WTC11 (cell line): ENCODE data around the gene LEKR1. TPM values are rescaled to one million over a fixed set of nuclear protein-coding genes. Genes with fewer than 3 reads are reported as not detected.

Experiments used
- ATAC-seq: fragments of 200-7000 bp; cut with Tn5 transposase; 2 replicates; pipeline ENCODE4 v1.10.0; 2021; ENCODE audit warnings: mild to moderate bottlenecking, moderate library complexity
- CTCF ChIA-PET: fragments of 300-600 bp; sonication (Branson Sonifier 250); formaldehyde crosslinking; loops from one replicate; lab custom pipeline; 2021; ENCODE audit warnings: antibody characterized with exemption; lab: Charles Lee
- POLR2A ChIA-PET: fragments of 350-600 bp; sonication (Branson Sonifier 250); formaldehyde crosslinking; loops from one replicate; lab custom pipeline; 2021; ENCODE audit warnings: antibody characterized with exemption; lab: Charles Lee
- DNase-seq: peaks from one replicate; pipeline ENCODE4 v3.0.0; 2021; ENCODE audit warnings: low spot score
- H3K27ac Mint-ChIP-seq: 2 replicates; pipeline ENCODE4 v1.8.0; 2021; ENCODE audit warnings: mixed read lengths
- H3K27me3 Mint-ChIP-seq: 2 replicates; pipeline ENCODE4 v1.8.0; 2021; ENCODE audit warnings: low read depth, mild to moderate bottlenecking, moderate library complexity, mixed read lengths
- H3K36me3 Mint-ChIP-seq: 2 replicates; pipeline ENCODE4 v1.8.0; 2021; ENCODE audit warnings: mixed read lengths
- H3K4me1 Mint-ChIP-seq: 2 replicates; pipeline ENCODE4 v1.8.0; 2022; ENCODE audit warnings: mixed read lengths
- H3K4me3 Mint-ChIP-seq: 2 replicates; pipeline ENCODE4 v1.8.0; 2021; ENCODE audit warnings: mild to moderate bottlenecking, moderate library complexity, mixed read lengths
- H3K9me3 Mint-ChIP-seq: 2 replicates; pipeline ENCODE4 v1.8.0; 2021; ENCODE audit warnings: mixed read lengths
- ATF2 ChIP-seq: sonication (generic); formaldehyde crosslinking; IDR thresholded peaks from 2 replicates; pipeline ENCODE4 v1.8.1; 2022; ENCODE audit warnings: low read depth, missing genetic modification reagents, borderline replicate concordance
- CBFB ChIP-seq: sonication (generic); formaldehyde crosslinking; IDR thresholded peaks from 2 replicates; pipeline ENCODE4 v1.8.1; 2022; ENCODE audit warnings: mild to moderate bottlenecking, low read depth, missing genetic modification reagents
- E2F1 ChIP-seq: sonication (generic); formaldehyde crosslinking; IDR thresholded peaks from 2 replicates; pipeline ENCODE4 v1.8.0; 2022; ENCODE audit warnings: mild to moderate bottlenecking, missing genetic modification reagents
- ESRRA ChIP-seq: sonication (generic); formaldehyde crosslinking; IDR thresholded peaks from 2 replicates; pipeline ENCODE4 v1.8.1; 2022; ENCODE audit warnings: mild to moderate bottlenecking, missing genetic modification reagents, borderline replicate concordance
- NFE2L1 ChIP-seq: sonication (generic); formaldehyde crosslinking; IDR thresholded peaks from 2 replicates; pipeline ENCODE4 v1.8.1; 2023; ENCODE audit warnings: missing genetic modification reagents
- OVOL2 ChIP-seq: fragments of 250-450 bp; sonication (Bioruptor Pico); IDR thresholded peaks from 2 replicates; pipeline ENCODE4 v1.9.0; 2021; ENCODE audit warnings: mild to moderate bottlenecking, borderline replicate concordance
- SMAD3 ChIP-seq: sonication (generic); formaldehyde crosslinking; IDR thresholded peaks from 2 replicates; pipeline ENCODE4 v1.8.0; 2022; ENCODE audit warnings: missing genetic modification reagents, mild to moderate bottlenecking, borderline replicate concordance
- SOX15 ChIP-seq: fragments of 250-450 bp; sonication (Bioruptor Pico); IDR thresholded peaks from 2 replicates; pipeline ENCODE4 v1.9.0; 2021; ENCODE audit warnings: mild to moderate bottlenecking
- TCF7 ChIP-seq: sonication (generic); formaldehyde crosslinking; IDR thresholded peaks from 2 replicates; pipeline ENCODE4 v1.8.0; 2022; ENCODE audit warnings: mild to moderate bottlenecking, low read depth, missing genetic modification reagents, moderate library complexity
- TEAD4 ChIP-seq: sonication (generic); formaldehyde crosslinking; IDR thresholded peaks from 2 replicates; pipeline ENCODE4 v1.8.0; 2022; ENCODE audit warnings: mild to moderate bottlenecking, missing genetic modification reagents
- ZNF263 ChIP-seq: sonication (generic); formaldehyde crosslinking; IDR thresholded peaks from 2 replicates; pipeline ENCODE4 v1.8.1; 2022; ENCODE audit warnings: low read depth, mild to moderate bottlenecking, moderate library complexity, missing genetic modification reagents
- ZNF425 ChIP-seq: fragments of 250-450 bp; sonication (Bioruptor Pico); conservative IDR thresholded peaks from 2 replicates; pipeline ENCODE4 v1.9.0; 2021; ENCODE audit warnings: mild to moderate bottlenecking
- total RNA-seq: library from RNA; stranded (reverse); gene quantifications from 3 replicates; pipeline ENCODE4 v1.2.3, GENCODE V29; 2021
- TF ChIP-seq, protein P1 (sequence below): sonication (generic); formaldehyde crosslinking; IDR thresholded peaks from 2 replicates; pipeline ENCODE4 v1.8.1; 2022; ENCODE audit warnings: mild to moderate bottlenecking, missing genetic modification reagents, moderate library complexity, borderline replicate concordance
- TF ChIP-seq, protein P2 (sequence below): sonication (generic); formaldehyde crosslinking; IDR thresholded peaks from 2 replicates; pipeline ENCODE4 v1.8.1; 2022; ENCODE audit warnings: missing genetic modification reagents, borderline replicate concordance
- TF ChIP-seq, protein P3 (sequence below): fragments of 250-450 bp; sonication (Bioruptor Pico); IDR thresholded peaks from 2 replicates; pipeline ENCODE4 v1.9.0; 2021; ENCODE audit warnings: mild to moderate bottlenecking
- TF ChIP-seq, protein P4 (sequence below): sonication (generic); formaldehyde crosslinking; IDR thresholded peaks from 2 replicates; pipeline ENCODE4 v1.8.1; 2022; ENCODE audit warnings: mild to moderate bottlenecking, moderate library complexity, missing genetic modification reagents
- TF ChIP-seq, protein P5 (sequence below): fragments of 200-600 bp; IDR thresholded peaks from 2 replicates; pipeline ENCODE4 v1.8.0; 2022; ENCODE audit warnings: antibody characterized with exemption
- TF ChIP-seq, protein P6 (sequence below): sonication (generic); formaldehyde crosslinking; IDR thresholded peaks from 2 replicates; pipeline ENCODE4 v1.8.1; 2023; ENCODE audit warnings: mild to moderate bottlenecking, missing genetic modification reagents, moderate library complexity

LEKR1 gene
- total RNA-seq, 1 experiment from 2014 or later, result 0.09 TPM

GRCh38 chr3:157051055-157051454 lies 224.9 kb downstream of the LEKR1 start (continued):
- TF ChIP-seq ZNF425 (no peak), OVOL2 (CRISPR knock-in tag) (no peak), SMAD3 (no peak)
- TF ChIP-seq, protein P1, sequence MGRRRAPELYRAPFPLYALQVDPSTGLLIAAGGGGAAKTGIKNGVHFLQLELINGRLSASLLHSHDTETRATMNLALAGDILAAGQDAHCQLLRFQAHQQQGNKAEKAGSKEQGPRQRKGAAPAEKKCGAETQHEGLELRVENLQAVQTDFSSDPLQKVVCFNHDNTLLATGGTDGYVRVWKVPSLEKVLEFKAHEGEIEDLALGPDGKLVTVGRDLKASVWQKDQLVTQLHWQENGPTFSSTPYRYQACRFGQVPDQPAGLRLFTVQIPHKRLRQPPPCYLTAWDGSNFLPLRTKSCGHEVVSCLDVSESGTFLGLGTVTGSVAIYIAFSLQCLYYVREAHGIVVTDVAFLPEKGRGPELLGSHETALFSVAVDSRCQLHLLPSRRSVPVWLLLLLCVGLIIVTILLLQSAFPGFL (CRISPR knock-in tag), result no peak
- TF ChIP-seq, protein P2, sequence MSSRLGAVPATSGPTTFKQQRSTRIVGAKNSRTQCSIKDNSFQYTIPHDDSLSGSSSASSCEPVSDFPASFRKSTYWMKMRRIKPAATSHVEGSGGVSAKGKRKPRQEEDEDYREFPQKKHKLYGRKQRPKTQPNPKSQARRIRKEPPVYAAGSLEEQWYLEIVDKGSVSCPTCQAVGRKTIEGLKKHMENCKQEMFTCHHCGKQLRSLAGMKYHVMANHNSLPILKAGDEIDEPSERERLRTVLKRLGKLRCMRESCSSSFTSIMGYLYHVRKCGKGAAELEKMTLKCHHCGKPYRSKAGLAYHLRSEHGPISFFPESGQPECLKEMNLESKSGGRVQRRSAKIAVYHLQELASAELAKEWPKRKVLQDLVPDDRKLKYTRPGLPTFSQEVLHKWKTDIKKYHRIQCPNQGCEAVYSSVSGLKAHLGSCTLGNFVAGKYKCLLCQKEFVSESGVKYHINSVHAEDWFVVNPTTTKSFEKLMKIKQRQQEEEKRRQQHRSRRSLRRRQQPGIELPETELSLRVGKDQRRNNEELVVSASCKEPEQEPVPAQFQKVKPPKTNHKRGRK (CRISPR knock-in tag), result no peak

- Mint-ChIP-seq H3K27ac (no peak overlapping the region), H3K36me3 (no peaks in the 10 kb centered on the region), H3K27me3 (no peaks in the 10 kb centered on the region), H3K4me1 (peaks cover 6% of the 10 kb centered on the region), H3K9me3 (no peaks in the 10 kb centered on the region), H3K4me3 (no peak overlapping the region)
- POLR2A ChIA-PET, result no interaction called here
- TF ChIP-seq ZNF263 (CRISPR knock-in tag), result no peak
- no peak for TF ChIP-seq SOX15 (CRISPR knock-in tag)
- TF ChIP-seq E2F1 (CRISPR knock-in tag), result no peak
- no peak for TF ChIP-seq TCF7 (CRISPR knock-in tag)
- TF ChIP-seq ATF2 (CRISPR knock-in tag), result no peak
- TF ChIP-seq, protein P3, sequence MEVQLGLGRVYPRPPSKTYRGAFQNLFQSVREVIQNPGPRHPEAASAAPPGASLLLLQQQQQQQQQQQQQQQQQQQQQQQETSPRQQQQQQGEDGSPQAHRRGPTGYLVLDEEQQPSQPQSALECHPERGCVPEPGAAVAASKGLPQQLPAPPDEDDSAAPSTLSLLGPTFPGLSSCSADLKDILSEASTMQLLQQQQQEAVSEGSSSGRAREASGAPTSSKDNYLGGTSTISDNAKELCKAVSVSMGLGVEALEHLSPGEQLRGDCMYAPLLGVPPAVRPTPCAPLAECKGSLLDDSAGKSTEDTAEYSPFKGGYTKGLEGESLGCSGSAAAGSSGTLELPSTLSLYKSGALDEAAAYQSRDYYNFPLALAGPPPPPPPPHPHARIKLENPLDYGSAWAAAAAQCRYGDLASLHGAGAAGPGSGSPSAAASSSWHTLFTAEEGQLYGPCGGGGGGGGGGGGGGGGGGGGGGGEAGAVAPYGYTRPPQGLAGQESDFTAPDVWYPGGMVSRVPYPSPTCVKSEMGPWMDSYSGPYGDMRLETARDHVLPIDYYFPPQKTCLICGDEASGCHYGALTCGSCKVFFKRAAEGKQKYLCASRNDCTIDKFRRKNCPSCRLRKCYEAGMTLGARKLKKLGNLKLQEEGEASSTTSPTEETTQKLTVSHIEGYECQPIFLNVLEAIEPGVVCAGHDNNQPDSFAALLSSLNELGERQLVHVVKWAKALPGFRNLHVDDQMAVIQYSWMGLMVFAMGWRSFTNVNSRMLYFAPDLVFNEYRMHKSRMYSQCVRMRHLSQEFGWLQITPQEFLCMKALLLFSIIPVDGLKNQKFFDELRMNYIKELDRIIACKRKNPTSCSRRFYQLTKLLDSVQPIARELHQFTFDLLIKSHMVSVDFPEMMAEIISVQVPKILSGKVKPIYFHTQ (CRISPR knock-in tag), result no peak
- TF ChIP-seq TEAD4, result no peak
- TF ChIP-seq, protein P4, sequence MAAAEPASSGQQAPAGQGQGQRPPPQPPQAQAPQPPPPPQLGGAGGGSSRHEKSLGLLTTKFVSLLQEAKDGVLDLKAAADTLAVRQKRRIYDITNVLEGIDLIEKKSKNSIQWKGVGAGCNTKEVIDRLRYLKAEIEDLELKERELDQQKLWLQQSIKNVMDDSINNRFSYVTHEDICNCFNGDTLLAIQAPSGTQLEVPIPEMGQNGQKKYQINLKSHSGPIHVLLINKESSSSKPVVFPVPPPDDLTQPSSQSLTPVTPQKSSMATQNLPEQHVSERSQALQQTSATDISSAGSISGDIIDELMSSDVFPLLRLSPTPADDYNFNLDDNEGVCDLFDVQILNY, result no peak
- TF ChIP-seq ESRRA (CRISPR knock-in tag), result no peak
- no peak for TF ChIP-seq CBFB (CRISPR knock-in tag)
- no peak for TF ChIP-seq NFE2L1 (CRISPR knock-in tag)
- TF ChIP-seq, protein P5, sequence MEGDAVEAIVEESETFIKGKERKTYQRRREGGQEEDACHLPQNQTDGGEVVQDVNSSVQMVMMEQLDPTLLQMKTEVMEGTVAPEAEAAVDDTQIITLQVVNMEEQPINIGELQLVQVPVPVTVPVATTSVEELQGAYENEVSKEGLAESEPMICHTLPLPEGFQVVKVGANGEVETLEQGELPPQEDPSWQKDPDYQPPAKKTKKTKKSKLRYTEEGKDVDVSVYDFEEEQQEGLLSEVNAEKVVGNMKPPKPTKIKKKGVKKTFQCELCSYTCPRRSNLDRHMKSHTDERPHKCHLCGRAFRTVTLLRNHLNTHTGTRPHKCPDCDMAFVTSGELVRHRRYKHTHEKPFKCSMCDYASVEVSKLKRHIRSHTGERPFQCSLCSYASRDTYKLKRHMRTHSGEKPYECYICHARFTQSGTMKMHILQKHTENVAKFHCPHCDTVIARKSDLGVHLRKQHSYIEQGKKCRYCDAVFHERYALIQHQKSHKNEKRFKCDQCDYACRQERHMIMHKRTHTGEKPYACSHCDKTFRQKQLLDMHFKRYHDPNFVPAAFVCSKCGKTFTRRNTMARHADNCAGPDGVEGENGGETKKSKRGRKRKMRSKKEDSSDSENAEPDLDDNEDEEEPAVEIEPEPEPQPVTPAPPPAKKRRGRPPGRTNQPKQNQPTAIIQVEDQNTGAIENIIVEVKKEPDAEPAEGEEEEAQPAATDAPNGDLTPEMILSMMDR, result no peak
- TF ChIP-seq, protein P6, sequence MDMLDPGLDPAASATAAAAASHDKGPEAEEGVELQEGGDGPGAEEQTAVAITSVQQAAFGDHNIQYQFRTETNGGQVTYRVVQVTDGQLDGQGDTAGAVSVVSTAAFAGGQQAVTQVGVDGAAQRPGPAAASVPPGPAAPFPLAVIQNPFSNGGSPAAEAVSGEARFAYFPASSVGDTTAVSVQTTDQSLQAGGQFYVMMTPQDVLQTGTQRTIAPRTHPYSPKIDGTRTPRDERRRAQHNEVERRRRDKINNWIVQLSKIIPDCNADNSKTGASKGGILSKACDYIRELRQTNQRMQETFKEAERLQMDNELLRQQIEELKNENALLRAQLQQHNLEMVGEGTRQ (CRISPR knock-in tag), result no peak
- DNase-seq (no peak), ATAC-seq (no peak)
- CTCF ChIA-PET, result no interaction called here
These were observed 225.4 kb downstream of the LEKR1 start for GRCh38 chr3:157051591-157051990.
